ENCODE results near the gene FLYWCH2.

DNA sequence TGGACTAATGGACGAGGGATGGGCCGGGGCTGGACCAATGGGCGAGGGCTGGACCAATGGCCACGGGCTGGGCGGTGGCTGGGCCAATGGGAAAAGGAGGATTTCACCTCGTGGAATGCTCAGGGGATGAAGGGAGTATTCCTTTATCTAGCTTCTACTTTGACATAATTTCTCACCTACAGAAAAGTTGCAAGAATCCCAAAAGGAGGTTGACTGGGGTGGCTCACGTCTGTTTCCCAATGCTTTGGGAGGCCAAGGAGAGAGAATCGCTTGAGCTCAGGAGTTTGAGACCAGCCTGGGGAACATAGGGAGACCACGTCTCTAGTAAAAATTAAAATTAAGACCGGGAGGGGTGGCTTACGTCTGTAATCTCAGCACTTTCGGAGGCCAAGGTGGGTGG lies 23.0 kb downstream of the FLYWCH2 start:
- TF ChIP-seq, protein P1, sequence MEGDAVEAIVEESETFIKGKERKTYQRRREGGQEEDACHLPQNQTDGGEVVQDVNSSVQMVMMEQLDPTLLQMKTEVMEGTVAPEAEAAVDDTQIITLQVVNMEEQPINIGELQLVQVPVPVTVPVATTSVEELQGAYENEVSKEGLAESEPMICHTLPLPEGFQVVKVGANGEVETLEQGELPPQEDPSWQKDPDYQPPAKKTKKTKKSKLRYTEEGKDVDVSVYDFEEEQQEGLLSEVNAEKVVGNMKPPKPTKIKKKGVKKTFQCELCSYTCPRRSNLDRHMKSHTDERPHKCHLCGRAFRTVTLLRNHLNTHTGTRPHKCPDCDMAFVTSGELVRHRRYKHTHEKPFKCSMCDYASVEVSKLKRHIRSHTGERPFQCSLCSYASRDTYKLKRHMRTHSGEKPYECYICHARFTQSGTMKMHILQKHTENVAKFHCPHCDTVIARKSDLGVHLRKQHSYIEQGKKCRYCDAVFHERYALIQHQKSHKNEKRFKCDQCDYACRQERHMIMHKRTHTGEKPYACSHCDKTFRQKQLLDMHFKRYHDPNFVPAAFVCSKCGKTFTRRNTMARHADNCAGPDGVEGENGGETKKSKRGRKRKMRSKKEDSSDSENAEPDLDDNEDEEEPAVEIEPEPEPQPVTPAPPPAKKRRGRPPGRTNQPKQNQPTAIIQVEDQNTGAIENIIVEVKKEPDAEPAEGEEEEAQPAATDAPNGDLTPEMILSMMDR (conservative IDR thresholded peaks at IDR 0.05; ENCODE audit: low read length) = no peak
- no peak for TF ChIP-seq EZH2phosphoT487 (IDR thresholded peaks at IDR 0.05; ENCODE audit: borderline replicate concordance, low read depth, low read length)

Measured in OCI-LY7 (cell line).